ENCODE measurements around the gene USP54.

DNA sequence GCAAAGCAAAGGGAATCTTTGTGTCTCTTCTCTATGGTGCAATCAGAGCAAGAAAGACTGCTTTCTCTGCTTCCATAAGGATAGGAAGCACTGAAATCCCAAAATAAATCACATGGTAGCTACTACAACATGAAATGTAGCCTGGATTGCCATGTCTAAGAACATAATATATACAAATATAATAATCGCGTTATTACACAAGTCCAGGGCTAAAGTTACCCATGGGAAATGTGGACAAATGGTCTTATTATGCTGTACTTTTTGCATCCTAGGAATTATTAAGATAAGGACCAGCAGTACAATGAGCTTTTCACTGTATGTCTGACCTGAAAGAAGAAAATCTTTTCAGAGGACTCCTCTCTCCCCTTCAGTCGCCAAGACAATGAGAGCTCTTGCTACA is 71.8 kb downstream of the USP54 start:
- TF ChIP-seq ZNF331 (CRISPR knock-in tag; IDR thresholded peaks at IDR 0.05; ENCODE audit: low read depth): no peak
- TF ChIP-seq, protein P1, sequence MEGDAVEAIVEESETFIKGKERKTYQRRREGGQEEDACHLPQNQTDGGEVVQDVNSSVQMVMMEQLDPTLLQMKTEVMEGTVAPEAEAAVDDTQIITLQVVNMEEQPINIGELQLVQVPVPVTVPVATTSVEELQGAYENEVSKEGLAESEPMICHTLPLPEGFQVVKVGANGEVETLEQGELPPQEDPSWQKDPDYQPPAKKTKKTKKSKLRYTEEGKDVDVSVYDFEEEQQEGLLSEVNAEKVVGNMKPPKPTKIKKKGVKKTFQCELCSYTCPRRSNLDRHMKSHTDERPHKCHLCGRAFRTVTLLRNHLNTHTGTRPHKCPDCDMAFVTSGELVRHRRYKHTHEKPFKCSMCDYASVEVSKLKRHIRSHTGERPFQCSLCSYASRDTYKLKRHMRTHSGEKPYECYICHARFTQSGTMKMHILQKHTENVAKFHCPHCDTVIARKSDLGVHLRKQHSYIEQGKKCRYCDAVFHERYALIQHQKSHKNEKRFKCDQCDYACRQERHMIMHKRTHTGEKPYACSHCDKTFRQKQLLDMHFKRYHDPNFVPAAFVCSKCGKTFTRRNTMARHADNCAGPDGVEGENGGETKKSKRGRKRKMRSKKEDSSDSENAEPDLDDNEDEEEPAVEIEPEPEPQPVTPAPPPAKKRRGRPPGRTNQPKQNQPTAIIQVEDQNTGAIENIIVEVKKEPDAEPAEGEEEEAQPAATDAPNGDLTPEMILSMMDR (conservative IDR thresholded peaks at IDR 0.05; ENCODE audit: low read depth in 2 of 2): no peak
- TF ChIP-seq EZH2 (IDR thresholded peaks at IDR 0.05; ENCODE audit: low read depth, unreplicated experiment): no peak
- TF ChIP-seq, protein P2, sequence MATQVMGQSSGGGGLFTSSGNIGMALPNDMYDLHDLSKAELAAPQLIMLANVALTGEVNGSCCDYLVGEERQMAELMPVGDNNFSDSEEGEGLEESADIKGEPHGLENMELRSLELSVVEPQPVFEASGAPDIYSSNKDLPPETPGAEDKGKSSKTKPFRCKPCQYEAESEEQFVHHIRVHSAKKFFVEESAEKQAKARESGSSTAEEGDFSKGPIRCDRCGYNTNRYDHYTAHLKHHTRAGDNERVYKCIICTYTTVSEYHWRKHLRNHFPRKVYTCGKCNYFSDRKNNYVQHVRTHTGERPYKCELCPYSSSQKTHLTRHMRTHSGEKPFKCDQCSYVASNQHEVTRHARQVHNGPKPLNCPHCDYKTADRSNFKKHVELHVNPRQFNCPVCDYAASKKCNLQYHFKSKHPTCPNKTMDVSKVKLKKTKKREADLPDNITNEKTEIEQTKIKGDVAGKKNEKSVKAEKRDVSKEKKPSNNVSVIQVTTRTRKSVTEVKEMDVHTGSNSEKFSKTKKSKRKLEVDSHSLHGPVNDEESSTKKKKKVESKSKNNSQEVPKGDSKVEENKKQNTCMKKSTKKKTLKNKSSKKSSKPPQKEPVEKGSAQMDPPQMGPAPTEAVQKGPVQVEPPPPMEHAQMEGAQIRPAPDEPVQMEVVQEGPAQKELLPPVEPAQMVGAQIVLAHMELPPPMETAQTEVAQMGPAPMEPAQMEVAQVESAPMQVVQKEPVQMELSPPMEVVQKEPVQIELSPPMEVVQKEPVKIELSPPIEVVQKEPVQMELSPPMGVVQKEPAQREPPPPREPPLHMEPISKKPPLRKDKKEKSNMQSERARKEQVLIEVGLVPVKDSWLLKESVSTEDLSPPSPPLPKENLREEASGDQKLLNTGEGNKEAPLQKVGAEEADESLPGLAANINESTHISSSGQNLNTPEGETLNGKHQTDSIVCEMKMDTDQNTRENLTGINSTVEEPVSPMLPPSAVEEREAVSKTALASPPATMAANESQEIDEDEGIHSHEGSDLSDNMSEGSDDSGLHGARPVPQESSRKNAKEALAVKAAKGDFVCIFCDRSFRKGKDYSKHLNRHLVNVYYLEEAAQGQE (IDR thresholded peaks at IDR 0.05; ENCODE audit: unreplicated experiment): no peak
- TF ChIP-seq JUNB (IDR thresholded peaks at IDR 0.05; ENCODE audit: unreplicated experiment): no peak
- TF ChIP-seq, protein P3, sequence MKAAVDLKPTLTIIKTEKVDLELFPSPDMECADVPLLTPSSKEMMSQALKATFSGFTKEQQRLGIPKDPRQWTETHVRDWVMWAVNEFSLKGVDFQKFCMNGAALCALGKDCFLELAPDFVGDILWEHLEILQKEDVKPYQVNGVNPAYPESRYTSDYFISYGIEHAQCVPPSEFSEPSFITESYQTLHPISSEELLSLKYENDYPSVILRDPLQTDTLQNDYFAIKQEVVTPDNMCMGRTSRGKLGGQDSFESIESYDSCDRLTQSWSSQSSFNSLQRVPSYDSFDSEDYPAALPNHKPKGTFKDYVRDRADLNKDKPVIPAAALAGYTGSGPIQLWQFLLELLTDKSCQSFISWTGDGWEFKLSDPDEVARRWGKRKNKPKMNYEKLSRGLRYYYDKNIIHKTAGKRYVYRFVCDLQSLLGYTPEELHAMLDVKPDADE (IDR thresholded peaks at IDR 0.05): no peak
- no peak for TF ChIP-seq CREB1 (CRISPR knock-in tag; IDR thresholded peaks at IDR 0.05; ENCODE audit: low read depth)

Data from GM23338 (cell line).